Activated naive CD4-positive, alpha-beta T cell treated with anti-CD3 and anti-CD28 coated beads, Interleukin-2, amount 50 U/mL, for 24 hours (primary cell): Measurements from ENCODE around the gene PKHD1.
"Not testable (repeated sequence)": the region's sequence is repeated elsewhere in the genome, so short reads cannot be mapped to it uniquely, and the experiment has no call there.

Experiments used
- H3K27ac Mint-ChIP-seq: one replicate; pipeline ENCODE4 v1.8.0; 2021; ENCODE audit warnings: mild to moderate bottlenecking, mixed read lengths
- H3K27me3 Mint-ChIP-seq: one replicate; pipeline ENCODE4 v1.8.0; 2021; ENCODE audit warnings: mixed read lengths
- H3K36me3 Mint-ChIP-seq: one replicate; pipeline ENCODE4 v1.8.0; 2021; ENCODE audit warnings: mixed read lengths
- H3K4me1 Mint-ChIP-seq: one replicate; pipeline ENCODE4 v1.8.0; 2021; ENCODE audit warnings: mixed read lengths
- H3K4me3 Mint-ChIP-seq: one replicate; pipeline ENCODE4 v1.8.0; 2021; ENCODE audit warnings: mild to moderate bottlenecking, mixed read lengths
- H3K9me3 Mint-ChIP-seq: one replicate; pipeline ENCODE4 v1.8.0; 2021; ENCODE audit warnings: mixed read lengths

Gene PKHD1

DNA sequence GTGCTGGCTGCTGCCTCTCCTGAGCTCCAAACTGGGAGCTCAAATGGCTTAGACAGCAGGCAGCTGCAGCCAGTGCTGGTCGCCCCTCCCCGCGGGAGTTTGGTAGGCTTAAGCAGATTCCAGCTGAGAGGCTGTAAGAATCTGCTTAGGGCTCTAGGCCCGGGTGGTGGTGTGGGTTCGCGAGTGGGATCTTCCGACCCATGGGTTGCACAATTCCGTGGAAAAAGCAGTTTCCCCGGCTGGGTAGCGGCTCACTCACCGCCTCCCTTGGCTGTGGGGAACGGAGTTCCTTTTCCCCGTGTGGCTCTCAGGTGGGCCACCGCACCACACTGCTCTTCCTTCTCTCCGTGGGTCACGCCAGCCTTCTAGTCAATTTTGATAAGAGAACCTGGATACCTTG, 232.5 kb downstream of the PKHD1 start:
- Mint-ChIP-seq H3K4me1 (no peaks in the 10 kb centered on the region), H3K27ac (no peak overlapping the region), H3K36me3 (no peaks in the 10 kb centered on the region), H3K4me3 (no peak overlapping the region), H3K9me3 (no peaks in the 10 kb centered on the region), H3K27me3 (peaks cover 14% of the 10 kb centered on the region)

DNA sequence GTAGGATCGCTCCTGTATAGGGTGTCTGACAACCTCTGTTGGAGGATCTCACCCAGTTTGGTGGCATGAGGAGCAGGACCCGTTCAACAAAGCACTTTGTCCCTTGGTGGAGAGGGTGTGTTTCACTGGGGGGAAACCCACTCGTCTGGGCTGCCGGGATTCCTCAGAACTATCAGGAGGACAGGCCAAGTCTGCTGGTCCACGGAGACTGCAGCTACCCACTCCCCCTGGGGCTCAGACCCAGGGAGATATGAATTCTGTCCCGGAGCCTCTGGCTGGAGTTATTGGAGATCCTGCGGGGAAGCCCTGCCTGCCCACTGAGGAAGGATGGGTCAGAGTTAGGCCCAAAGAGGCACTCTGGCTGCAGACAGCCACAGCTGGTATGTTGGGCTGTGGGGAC, 233.1 kb downstream of the PKHD1 start:
- Mint-ChIP-seq H3K4me1 (no peaks in the 10 kb centered on the region), H3K27me3 (peaks cover 12% of the 10 kb centered on the region), H3K9me3 (no peaks in the 10 kb centered on the region), H3K4me3 (no peak overlapping the region), H3K36me3 (no peaks in the 10 kb centered on the region), H3K27ac (no peak overlapping the region)

DNA sequence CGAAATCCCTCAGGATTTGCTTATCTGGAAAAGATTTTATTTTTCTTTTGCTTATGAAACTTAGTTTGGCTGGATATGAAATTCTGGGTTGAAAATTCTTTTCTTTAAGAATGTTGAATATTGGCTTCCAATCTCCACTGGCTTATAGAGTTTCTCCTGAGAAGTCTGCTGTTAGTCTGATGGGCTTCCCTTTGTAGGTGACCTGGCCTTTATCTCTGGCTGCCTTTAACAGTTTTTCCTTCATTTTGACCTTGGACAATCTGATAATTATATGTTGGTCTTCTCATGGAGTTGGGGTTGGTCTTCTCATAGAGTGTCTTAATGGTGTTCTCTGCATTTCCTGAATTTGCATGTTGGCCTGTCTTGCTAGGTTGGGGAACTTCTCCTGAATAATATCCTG, 234.3 kb downstream of the PKHD1 start:
- H3K27me3 Mint-ChIP-seq: peaks cover 11% of the 10 kb centered on the region
- H3K4me3 Mint-ChIP-seq, H3K27ac Mint-ChIP-seq, H3K9me3 Mint-ChIP-seq, H3K4me1 Mint-ChIP-seq, H3K36me3 Mint-ChIP-seq: not testable (repeated sequence)

DNA sequence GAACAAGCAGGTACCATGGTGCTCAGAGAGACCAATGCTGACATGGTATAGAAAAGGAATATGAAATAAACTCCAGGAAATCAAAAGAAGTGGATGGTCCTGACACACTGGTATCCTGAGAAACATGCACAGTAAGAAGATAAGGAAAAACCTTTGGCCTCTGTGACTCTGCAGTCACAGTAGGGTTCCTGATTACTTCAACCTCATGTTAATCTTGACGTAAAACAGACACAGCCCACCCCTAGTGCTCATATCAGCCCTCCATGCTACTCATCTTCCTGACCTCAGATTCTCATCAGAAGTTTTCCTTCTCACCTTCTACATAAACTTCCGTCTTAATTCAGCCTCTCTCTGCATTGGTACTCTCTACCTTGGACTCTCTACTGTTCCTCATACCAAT, 240.9 kb downstream of the PKHD1 start:
- Mint-ChIP-seq H3K27ac (no peak overlapping the region), H3K27me3 (no peaks in the 10 kb centered on the region), H3K4me3 (no peak overlapping the region), H3K4me1 (no peaks in the 10 kb centered on the region), H3K9me3 (no peaks in the 10 kb centered on the region), H3K36me3 (no peaks in the 10 kb centered on the region)

DNA sequence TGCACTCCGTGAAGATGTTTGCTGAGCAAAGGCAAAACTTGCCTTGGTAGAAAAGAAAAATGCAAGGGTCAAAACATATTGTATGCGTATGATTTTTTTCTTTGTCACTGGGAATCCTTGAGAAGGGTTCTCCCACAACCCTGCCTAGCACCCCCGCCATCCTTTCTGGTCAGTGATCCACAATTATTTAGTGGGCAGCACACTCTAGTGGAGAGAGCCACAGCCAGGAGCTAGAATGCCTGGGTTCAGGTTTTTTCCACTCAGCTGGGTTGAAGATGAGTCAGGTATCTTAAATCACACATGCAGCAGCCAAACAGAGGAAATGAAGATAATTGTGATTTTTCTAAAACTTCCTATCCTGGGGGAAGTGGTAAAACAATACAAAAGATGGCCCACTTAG, 243.1 kb downstream of the PKHD1 start:
- H3K4me1 Mint-ChIP-seq: no peaks in the 10 kb centered on the region
- no peaks in the 10 kb centered on the region for H3K27me3 Mint-ChIP-seq
- H3K36me3 Mint-ChIP-seq: no peaks in the 10 kb centered on the region
- no peaks in the 10 kb centered on the region for H3K9me3 Mint-ChIP-seq
- no peak overlapping the region for H3K4me3 Mint-ChIP-seq
- H3K27ac Mint-ChIP-seq: no peak overlapping the region

DNA sequence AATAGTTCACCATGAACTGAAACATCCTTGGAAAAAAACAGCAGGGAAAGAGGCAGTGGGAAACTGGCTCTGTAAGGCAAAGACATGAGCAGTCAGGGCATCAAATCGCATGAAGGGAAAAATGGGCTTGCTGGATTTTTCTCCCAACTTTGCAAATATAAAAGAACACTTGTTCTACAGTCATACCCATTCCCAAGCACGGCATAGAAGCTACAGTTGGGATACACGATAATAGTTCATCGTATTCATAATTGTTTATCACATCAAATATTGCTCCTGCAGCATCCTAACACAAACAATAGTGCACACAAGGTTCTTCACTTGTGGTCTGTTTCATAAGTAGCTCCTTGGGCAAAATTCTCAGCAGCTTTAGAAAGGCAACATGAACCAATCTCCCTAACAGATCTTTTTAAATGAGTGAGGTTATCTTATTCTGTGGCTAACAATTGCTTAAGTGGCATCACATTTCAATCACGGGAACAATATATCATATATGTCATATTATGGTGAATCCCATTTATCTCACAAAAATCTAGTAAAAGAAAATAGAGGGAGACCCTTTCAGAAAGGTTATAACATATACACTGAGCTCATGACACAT, 243.9 kb downstream of the PKHD1 start:
- Mint-ChIP-seq H3K27me3 (no peaks in the 10 kb centered on the region), H3K4me1 (no peaks in the 10 kb centered on the region), H3K9me3 (no peaks in the 10 kb centered on the region), H3K36me3 (no peaks in the 10 kb centered on the region), H3K4me3 (no peak overlapping the region), H3K27ac (no peak overlapping the region)

DNA sequence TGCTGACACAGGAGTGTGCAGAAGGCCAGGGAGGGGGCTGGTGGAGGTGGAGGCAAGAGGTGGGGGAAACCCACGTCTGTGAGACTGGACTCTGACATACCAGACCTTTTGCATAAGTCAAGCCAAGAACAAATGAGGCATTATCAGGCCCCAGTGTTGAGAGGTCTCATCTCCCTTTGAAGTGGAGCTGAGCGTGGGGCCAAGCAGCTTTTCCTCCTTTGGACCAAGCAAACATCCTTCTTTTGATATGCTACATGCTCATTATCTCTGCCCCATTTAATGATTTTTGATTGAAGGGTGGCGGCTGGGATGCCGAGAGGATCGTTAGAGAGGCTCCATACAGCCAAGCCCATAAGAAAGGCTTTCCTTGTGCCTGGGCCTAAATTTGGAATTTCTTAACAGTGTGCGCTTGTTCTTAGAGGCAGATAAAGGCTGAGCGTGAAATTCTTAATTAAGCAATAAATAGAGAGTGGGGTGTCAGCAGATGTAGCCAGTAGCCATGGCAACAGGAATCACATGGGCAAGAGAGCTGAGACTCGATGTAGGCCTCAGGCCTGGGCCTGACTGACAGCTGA, 244.5 kb downstream of the PKHD1 start:
- Mint-ChIP-seq H3K36me3 (no peaks in the 10 kb centered on the region), H3K4me3 (no peak overlapping the region), H3K27ac (no peak overlapping the region), H3K27me3 (no peaks in the 10 kb centered on the region), H3K4me1 (no peaks in the 10 kb centered on the region), H3K9me3 (no peaks in the 10 kb centered on the region)

DNA sequence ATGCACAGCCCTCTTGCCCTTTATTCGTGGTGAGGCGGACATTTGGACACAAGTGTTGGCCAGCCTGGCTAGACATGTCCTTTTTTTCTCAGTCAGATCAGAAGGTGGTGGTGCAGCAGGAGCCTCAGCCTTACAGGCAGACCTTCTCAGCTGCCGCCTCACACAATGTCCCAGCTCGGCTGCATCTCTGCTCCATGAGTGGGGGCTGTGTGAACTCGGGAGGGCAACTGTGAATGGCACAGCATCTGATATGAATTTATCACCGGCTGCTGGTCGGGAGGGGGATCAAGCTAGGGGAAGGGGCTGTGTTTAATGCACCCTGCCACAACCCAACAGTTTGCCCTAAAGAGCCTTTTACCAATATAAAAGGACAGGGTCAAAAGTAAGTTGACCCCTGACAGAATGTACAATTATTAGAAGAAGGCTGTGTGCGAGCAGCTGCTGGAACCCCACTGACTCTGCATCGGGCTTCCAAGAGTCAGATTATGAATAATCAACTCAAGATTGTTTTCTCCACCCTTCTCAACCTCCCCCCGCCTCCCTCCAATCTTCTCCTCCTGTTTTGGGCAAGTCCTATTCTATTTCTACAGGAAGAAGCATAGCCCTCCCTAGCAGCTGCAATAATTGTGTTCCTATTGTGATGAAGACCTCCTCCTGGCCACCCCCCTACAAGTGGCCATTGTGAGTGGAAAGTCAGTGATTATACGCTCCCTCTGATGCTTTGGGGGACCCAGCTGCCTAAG, 245.2 kb downstream of the PKHD1 start:
- Mint-ChIP-seq H3K27me3 (no peaks in the 10 kb centered on the region), H3K36me3 (no peaks in the 10 kb centered on the region), H3K4me3 (no peak overlapping the region), H3K27ac (no peak overlapping the region), H3K9me3 (no peaks in the 10 kb centered on the region), H3K4me1 (no peaks in the 10 kb centered on the region)

DNA sequence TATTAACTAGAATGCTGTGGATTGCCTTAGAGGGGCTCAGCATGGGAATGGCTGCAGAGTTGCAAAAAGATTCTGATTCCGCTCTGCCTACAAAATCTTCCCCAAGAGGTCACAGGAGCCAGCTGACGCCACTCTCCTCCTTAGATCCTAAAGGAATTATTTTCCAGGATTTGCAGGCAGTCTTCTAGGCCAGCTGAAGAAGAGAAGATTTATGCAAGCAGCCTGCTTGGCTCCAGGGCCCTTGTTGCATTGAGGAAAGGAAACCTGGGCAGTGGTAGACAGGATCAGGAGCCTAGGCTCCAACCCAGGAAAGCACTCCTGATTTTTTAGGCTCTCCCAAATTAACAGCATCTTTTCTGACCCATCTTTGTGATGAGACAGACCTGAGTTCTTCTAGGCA, 245.8 kb downstream of the PKHD1 start:
- no peak overlapping the region for H3K27ac Mint-ChIP-seq
- no peaks in the 10 kb centered on the region for H3K4me1 Mint-ChIP-seq
- no peaks in the 10 kb centered on the region for H3K36me3 Mint-ChIP-seq
- no peaks in the 10 kb centered on the region for H3K27me3 Mint-ChIP-seq
- no peak overlapping the region for H3K4me3 Mint-ChIP-seq
- no peaks in the 10 kb centered on the region for H3K9me3 Mint-ChIP-seq

DNA sequence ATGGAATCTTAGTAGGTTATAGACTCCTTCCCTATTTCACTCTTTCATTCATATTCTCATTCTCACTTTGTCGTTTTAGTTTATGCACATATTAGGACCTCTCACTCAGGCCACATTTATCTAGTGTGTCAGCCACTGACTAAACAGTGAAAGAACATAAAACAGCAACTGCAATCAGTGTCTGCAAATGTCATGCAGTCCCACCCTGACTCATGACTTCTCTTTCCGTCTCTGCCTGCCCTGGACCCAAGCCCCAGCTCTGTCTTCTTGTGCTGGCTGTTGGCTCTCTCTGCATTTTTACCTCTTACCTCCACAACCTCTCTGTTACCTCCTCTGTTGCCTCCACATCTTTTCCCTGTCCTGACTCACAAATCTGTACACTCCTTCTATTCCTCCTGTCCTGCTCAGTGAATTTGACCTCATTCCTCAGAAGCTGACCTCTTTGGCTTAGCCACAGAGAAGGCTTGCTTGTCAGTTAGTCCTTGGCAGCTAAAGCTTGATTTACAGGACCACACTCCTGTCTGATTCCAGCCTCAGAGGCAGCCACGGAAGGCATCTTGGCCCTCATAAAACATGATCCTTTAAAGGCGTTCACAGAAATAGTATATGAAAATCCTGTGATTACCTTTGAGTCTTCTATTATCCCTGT, 247.6 kb downstream of the PKHD1 start:
- Mint-ChIP-seq H3K4me3 (no peak overlapping the region), H3K9me3 (no peaks in the 10 kb centered on the region), H3K27me3 (no peaks in the 10 kb centered on the region), H3K4me1 (no peaks in the 10 kb centered on the region), H3K36me3 (no peaks in the 10 kb centered on the region), H3K27ac (no peak overlapping the region)

DNA sequence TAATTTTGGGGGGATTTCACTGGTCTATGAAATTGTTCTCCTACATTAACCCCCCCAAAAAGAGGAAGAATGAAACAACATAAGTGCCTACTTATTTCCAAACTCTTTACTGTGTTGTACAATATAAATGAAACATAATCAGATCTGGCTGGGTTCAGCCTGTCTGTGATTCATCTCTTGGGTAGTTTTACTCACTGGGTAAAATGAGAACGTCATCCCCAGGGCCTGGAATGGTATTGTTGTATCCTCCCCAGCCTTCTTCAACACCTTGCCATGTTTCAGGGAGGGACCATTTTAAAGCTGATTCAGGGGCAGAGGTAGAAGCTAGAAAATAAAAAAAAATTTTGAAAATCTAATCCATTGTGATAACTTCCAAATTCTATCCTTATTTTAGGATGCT, 256.7 kb downstream of the PKHD1 start:
- Mint-ChIP-seq H3K27ac (no peak overlapping the region), H3K36me3 (no peaks in the 10 kb centered on the region), H3K4me1 (no peaks in the 10 kb centered on the region), H3K4me3 (no peak overlapping the region), H3K27me3 (peaks cover 2% of the 10 kb centered on the region), H3K9me3 (no peaks in the 10 kb centered on the region)

DNA sequence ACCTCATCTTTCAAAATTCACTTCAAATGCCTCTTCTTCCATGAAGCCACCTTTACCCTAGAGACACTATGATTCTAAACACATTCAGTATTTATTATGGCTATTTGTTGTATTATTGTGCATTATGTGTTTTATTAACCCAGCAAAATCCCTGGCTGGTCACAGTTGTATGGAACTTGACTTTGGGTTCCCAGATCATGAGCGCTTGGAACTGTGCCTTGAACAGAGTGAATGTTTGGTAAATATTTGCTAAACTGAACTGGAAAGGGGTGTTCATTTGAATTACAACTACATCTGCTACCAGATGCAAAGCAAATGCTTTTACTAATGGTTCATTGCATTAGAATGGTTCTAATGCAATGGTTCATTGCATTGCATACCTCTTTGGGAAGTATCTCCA, 259.8 kb downstream of the PKHD1 start:
- no peaks in the 10 kb centered on the region for H3K4me1 Mint-ChIP-seq
- no peak overlapping the region for H3K27ac Mint-ChIP-seq

DNA sequence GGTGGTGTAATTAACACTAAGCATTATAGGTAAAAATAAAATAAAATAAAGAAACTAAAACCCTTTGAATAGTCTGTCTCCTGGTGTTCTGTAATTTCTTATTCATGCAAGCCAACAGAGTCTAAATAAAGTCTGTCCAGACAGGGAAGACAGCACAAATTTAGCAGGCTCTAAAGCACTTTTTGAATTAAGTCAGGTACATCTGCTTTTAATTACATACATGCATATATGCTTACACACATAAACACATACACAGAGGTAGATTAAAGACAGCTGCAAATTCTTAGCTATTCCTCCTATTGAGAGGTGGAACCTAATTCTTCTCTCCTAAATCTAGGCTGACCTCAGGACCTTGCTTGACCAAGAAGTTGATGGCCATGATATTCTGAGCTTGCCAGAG, 262.5 kb downstream of the PKHD1 start:
- Mint-ChIP-seq H3K9me3 (no peaks in the 10 kb centered on the region), H3K27ac (no peak overlapping the region), H3K4me3 (no peak overlapping the region), H3K4me1 (no peaks in the 10 kb centered on the region), H3K36me3 (no peaks in the 10 kb centered on the region), H3K27me3 (peaks cover 2% of the 10 kb centered on the region)

More for the DNA sequence above, 259.8 kb downstream of the PKHD1 start:
- H3K36me3 Mint-ChIP-seq: no peaks in the 10 kb centered on the region
- H3K4me3 Mint-ChIP-seq: no peak overlapping the region
- no peaks in the 10 kb centered on the region for H3K9me3 Mint-ChIP-seq
- H3K27me3 Mint-ChIP-seq: peaks cover 2% of the 10 kb centered on the region

DNA sequence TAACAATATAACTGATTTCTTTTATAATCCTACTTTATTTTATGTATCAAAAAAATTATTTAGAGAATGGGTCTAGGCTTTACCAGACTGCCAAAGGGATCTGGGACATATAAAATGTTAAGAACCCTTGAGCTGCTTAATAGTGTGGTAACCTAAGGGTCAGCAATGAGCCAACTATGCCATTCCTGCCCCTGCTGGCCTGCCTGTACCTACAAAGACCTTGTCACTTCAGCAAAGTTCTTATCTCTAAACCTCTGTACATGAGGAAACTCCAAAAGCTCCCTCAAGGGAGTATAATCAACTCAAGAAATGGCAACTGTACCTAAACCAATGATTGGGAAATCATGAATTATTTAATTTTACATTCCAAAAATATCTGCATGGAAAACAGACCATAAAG, 266.9 kb downstream of the PKHD1 start:
- Mint-ChIP-seq H3K27me3 (no peaks in the 10 kb centered on the region), H3K9me3 (no peaks in the 10 kb centered on the region), H3K4me3 (no peak overlapping the region), H3K4me1 (no peaks in the 10 kb centered on the region), H3K36me3 (no peaks in the 10 kb centered on the region), H3K27ac (no peak overlapping the region)

DNA sequence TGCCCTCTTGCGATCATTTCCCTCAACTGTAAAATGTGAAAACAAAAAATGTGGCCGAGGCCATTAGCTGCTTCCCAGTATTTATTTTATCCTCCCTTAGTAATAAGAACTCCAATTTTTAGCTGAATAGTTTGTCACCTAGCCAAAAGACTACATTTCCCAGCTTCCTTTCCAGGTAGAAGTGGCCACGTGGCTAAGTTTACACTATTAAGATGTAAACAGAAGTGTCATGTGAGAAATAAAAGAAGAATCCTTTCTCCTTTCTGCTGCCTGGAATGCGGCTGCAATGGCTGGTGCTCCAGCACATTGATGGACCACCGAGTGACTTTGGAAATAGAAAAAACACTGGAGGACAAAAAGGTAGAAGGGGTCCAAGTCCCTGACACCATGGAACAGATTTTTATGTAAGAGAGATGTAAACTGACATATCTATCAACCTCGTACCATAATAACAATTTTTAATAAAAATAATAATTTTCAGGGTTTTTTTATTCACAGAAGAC, 268.8 kb downstream of the PKHD1 start:
- Mint-ChIP-seq H3K27ac (no peak overlapping the region), H3K36me3 (no peaks in the 10 kb centered on the region), H3K9me3 (no peaks in the 10 kb centered on the region), H3K4me1 (no peaks in the 10 kb centered on the region), H3K4me3 (no peak overlapping the region), H3K27me3 (peaks cover 3% of the 10 kb centered on the region)

DNA sequence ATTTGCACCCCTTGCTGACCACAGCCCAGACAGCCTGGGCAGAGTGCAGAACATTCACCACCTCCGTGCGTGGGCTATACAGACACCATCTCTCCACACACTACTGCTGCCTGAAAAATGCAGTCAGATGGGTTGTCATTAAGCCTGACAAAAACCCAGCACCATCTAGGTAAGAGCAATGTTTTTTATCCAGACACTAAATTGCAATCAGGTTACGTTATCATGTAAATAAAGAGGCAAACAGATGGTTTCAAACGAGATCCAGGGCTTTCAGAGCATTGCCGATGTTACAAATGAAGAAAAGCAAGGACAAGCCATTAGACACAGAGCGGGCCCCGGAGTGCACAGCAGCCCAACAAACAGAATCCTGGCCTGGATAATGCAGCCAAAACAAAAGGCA, 269.6 kb downstream of the PKHD1 start:
- Mint-ChIP-seq H3K27ac (no peak overlapping the region), H3K27me3 (peaks cover 3% of the 10 kb centered on the region), H3K4me1 (no peaks in the 10 kb centered on the region), H3K4me3 (no peak overlapping the region), H3K9me3 (no peaks in the 10 kb centered on the region), H3K36me3 (no peaks in the 10 kb centered on the region)
